OCI-LY1 (cell line): ENCODE results near the gene OXT.

Source experiments
- EZH2 ChIP-seq: fragments of 200-600 bp; sonication (generic), shearing (Covaris generic); IDR thresholded peaks from 2 replicates; pipeline ENCODE4 v1.8.0; 2017; ENCODE audit warnings: borderline replicate concordance, mixed run types, mild to moderate bottlenecking, antibody characterized with exemption, low read length, moderate library complexity, mixed read lengths
- TF ChIP-seq, protein P1 (sequence below): fragments of 200-600 bp; sonication (generic), shearing (Covaris generic); IDR thresholded peaks from 2 replicates; pipeline ENCODE4 v1.5.1; 2017; ENCODE audit warnings: mild to moderate bottlenecking, antibody characterized with exemption, low read length, moderate library complexity, mixed read lengths

DNA sequence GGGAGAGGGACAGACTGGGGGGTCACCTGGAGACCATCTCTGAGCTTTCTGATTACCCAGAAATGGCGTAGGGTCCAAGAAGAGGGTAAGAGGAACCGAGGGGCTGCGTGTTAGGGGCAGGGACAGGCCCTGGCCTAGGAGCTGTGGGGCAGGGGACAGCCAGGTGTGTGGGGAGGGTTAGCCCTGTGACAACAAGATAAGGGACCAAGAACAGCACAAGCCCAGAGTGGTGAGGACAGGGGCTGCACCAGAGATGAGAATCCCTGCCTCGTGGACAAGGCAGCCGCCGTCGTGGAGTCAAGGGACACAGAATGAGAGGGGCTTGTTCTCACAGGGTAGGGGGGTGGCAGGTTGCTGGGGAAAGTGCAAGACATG is 13.6 kb downstream of the OXT start:
- TF ChIP-seq, protein P1, sequence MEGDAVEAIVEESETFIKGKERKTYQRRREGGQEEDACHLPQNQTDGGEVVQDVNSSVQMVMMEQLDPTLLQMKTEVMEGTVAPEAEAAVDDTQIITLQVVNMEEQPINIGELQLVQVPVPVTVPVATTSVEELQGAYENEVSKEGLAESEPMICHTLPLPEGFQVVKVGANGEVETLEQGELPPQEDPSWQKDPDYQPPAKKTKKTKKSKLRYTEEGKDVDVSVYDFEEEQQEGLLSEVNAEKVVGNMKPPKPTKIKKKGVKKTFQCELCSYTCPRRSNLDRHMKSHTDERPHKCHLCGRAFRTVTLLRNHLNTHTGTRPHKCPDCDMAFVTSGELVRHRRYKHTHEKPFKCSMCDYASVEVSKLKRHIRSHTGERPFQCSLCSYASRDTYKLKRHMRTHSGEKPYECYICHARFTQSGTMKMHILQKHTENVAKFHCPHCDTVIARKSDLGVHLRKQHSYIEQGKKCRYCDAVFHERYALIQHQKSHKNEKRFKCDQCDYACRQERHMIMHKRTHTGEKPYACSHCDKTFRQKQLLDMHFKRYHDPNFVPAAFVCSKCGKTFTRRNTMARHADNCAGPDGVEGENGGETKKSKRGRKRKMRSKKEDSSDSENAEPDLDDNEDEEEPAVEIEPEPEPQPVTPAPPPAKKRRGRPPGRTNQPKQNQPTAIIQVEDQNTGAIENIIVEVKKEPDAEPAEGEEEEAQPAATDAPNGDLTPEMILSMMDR, result no peak
- TF ChIP-seq EZH2, result no peak
